ENCODE measurements around the gene JAZF1.

GRCh38 chr7:28176645-28177044, 4.0 kb downstream of the JAZF1 start:
- TF ChIP-seq CTCF (IDR thresholded peaks at IDR 0.05 in 4 of 5, conservative IDR thresholded peaks at IDR 0.05 in 1 of 5), result no peak
- no peak for TF ChIP-seq POLR2A (IDR thresholded peaks at IDR 0.05)
